Epithelial cell of umbilical artery (primary cell): Measurements from ENCODE around the gene ZIC5. TPM values are rescaled to one million over a fixed set of nuclear protein-coding genes. Genes with fewer than 3 reads are reported as not detected.

Experiments
- total RNA-seq: library from RNA; depleted of rRNA; stranded (reverse); fragments of >200 nt; gene quantifications from 2 replicates; pipeline ENCODE4 v1.2.3, GENCODE V29; 2014

ZIC5 gene
- not detected in 2 replicates for total RNA-seq

GRCh38 chr13:99971576-99972189 lies at the start of gene ZIC5:
Gene ZIC5, minus strand, starts transcription at chr13:99971767. Its CDS starts 164 bp downstream, at chr13:99971603.

GRCh38 chr13:99981735-99982035 lies 10.1 kb upstream of the ZIC5 start, which contains the start of gene ZIC2:
Gene ZIC2, plus strand, starts transcription at chr13:99981784. Its CDS starts 281 bp downstream, at chr13:99982065.

Other genes with a start within 250 kb of the ZIC5 start
- gene ZIC2, start 10.0 kb upstream of the ZIC5 start, total RNA-seq: not detected in 2 replicates
- 20.8 and 25.2 TPM in 2 replicates for gene PCCA, start 117.3 kb upstream of the ZIC5 start, total RNA-seq